Kidney epithelial cell (primary cell): ENCODE results near the gene REXO5. TPM values are rescaled to one million over a fixed set of nuclear protein-coding genes. Genes with fewer than 3 reads are reported as not detected.

Experiments used
- DNase-seq: peaks from one replicate; pipeline ENCODE4 v3.0.0-alpha.2; 2010; ENCODE audit warnings: low read depth
- H3K27me3 ChIP-seq: 2 replicates; pipeline ENCODE4 v1.6.0; 2011; ENCODE audit warnings: low read length; ENCODE audit not compliant: control insufficient read depth, insufficient read depth
- H3K36me3 ChIP-seq: 2 replicates; pipeline ENCODE4 v1.5.1; 2011; ENCODE audit warnings: low read length; ENCODE audit not compliant: control insufficient read depth, insufficient read depth
- H3K4me3 ChIP-seq: 2 replicates; pipeline ENCODE4 v1.5.1; 2011; ENCODE audit warnings: low read depth, mild to moderate bottlenecking, control low read depth, low read length
- CTCF ChIP-seq: IDR thresholded peaks from 2 replicates; pipeline ENCODE4 v1.5.1; 2011; ENCODE audit warnings: mild to moderate bottlenecking, moderate library complexity, low read length, control low read depth, inconsistent platforms; ENCODE audit not compliant: insufficient read depth, poor library complexity, severe bottlenecking
- total RNA-seq: library from RNA; depleted of rRNA; stranded (reverse); fragments of >200 nt; gene quantifications from 2 replicates; pipeline ENCODE4 v1.2.3, GENCODE V29; 2015

The REXO5 gene
- total RNA-seq, 1 donor from 2014 or later, result 2.7 TPM

GRCh38 chr16:20873331-20873730 is 67.0 kb downstream of the REXO5 start:
- H3K36me3 ChIP-seq, result no peaks in the 10 kb centered on the region
- H3K4me3 ChIP-seq, result no peak overlapping the region
- no peak for TF ChIP-seq CTCF

GRCh38 chr16:20874088-20874581 is 67.8 kb downstream of the REXO5 start:
- no peak for DNase-seq
- H3K36me3 ChIP-seq, result no peaks in the 10 kb centered on the region
- no peak overlapping the region for H3K4me3 ChIP-seq
- no peak for TF ChIP-seq CTCF
- no peaks in the 10 kb centered on the region for H3K27me3 ChIP-seq

More at GRCh38 chr16:20873331-20873730, 67.0 kb downstream of the REXO5 start:
- no peak for DNase-seq
- H3K27me3 ChIP-seq, result no peaks in the 10 kb centered on the region

GRCh38 chr16:20875355-20875650 is 69.0 kb downstream of the REXO5 start:
- Histone ChIP-seq H3K4me3 (no peak overlapping the region), H3K36me3 (no peaks in the 10 kb centered on the region), H3K27me3 (no peaks in the 10 kb centered on the region)
- no peak for TF ChIP-seq CTCF
- no peak for DNase-seq

GRCh38 chr16:20878682-20879147 is 72.4 kb downstream of the REXO5 start:
- H3K4me3 ChIP-seq, result no peak overlapping the region

GRCh38 chr16:20879175-20880040 is 73.1 kb downstream of the REXO5 start:
- TF ChIP-seq CTCF, result no peak
- Histone ChIP-seq H3K4me3 (no peak overlapping the region), H3K36me3 (no peaks in the 10 kb centered on the region), H3K27me3 (no peaks in the 10 kb centered on the region)
- no peak for DNase-seq

More at GRCh38 chr16:20878682-20879147, 72.4 kb downstream of the REXO5 start:
- no peak for TF ChIP-seq CTCF
- no peaks in the 10 kb centered on the region for H3K36me3 ChIP-seq
- no peak for DNase-seq
- no peaks in the 10 kb centered on the region for H3K27me3 ChIP-seq
